K562 (cell line): ENCODE measurements around the gene LONP1. TPM values are rescaled to one million over a fixed set of nuclear protein-coding genes. Genes with fewer than 3 reads are reported as not detected.

Experiments
- ARHGAP35 ChIP-seq: fragments of 450-650 bp; IDR thresholded peaks from 2 replicates; pipeline ENCODE4 v1.6.1; 2018; ENCODE audit not compliant: partially characterized antibody
- BRD9 ChIP-seq: fragments of 450-650 bp; IDR thresholded peaks from 2 replicates; pipeline ENCODE4 v1.6.1; 2018; ENCODE audit warnings: low read depth; ENCODE audit not compliant: partially characterized antibody
- CREB1 ChIP-seq, 2 experiments: sonication (generic) in 1 of 2; formaldehyde crosslinking in 1 of 2; IDR thresholded peaks; 2 replicates each; pipeline versions ENCODE4 v1.6.1 to v1.8.0; 2012 to 2022; ENCODE audit warnings: inconsistent platforms in 1 of 2, mild to moderate bottlenecking in 1 of 2, missing genetic modification reagents in 1 of 2, moderate library complexity in 1 of 2
- E2F8 ChIP-seq: fragments of 450-650 bp; IDR thresholded peaks from 2 replicates; pipeline ENCODE4 v1.7.1; 2018; ENCODE audit warnings: mild to moderate bottlenecking, low read depth; ENCODE audit not compliant: partially characterized antibody
- EGR1 ChIP-seq: fragments of 450-650 bp; conservative IDR thresholded peaks from 2 replicates; pipeline ENCODE4 v1.6.1; 2017; ENCODE audit warnings: mild to moderate bottlenecking
- EZH2 ChIP-seq: IDR thresholded peaks from 2 replicates; pipeline ENCODE4 v1.6.1; 2012; ENCODE audit warnings: low read depth, mild to moderate bottlenecking, inconsistent platforms, low read length, borderline replicate concordance
- FOS ChIP-seq: IDR thresholded peaks from 3 replicates; pipeline ENCODE4 v1.6.1; 2011; ENCODE audit not compliant: insufficient read length; ENCODE audit errors: extremely low read depth
- FOXP1 ChIP-seq: sonication (generic); formaldehyde crosslinking; IDR thresholded peaks from 2 replicates; pipeline ENCODE4 v1.8.0; 2022; ENCODE audit warnings: mild to moderate bottlenecking, missing genetic modification reagents
- MEIS2 ChIP-seq: fragments of 450-650 bp; IDR thresholded peaks from 2 replicates; pipeline ENCODE4 v1.6.1; 2014; ENCODE audit warnings: mild to moderate bottlenecking; ENCODE audit not compliant: partially characterized antibody
- NCOA2 ChIP-seq, 2 experiments: fragments of 450-650 bp; IDR thresholded peaks; 2 replicates each; pipeline ENCODE4 v1.6.1; 2018; ENCODE audit warnings: mild to moderate bottlenecking in 2 of 2, moderate library complexity in 1 of 2; ENCODE audit not compliant: partially characterized antibody in 2 of 2
- NFXL1 ChIP-seq: fragments of 450-650 bp; formaldehyde crosslinking; IDR thresholded peaks from 2 replicates; pipeline ENCODE4 v1.4.0; 2021; ENCODE audit warnings: mild to moderate bottlenecking
- PHF20 ChIP-seq: fragments of 450-650 bp; IDR thresholded peaks from 2 replicates; pipeline ENCODE4 v1.6.1; 2018; ENCODE audit not compliant: partially characterized antibody
- SP1 ChIP-seq: sonication (generic); formaldehyde crosslinking; IDR thresholded peaks from 2 replicates; pipeline ENCODE4 v1.8.1; 2022; ENCODE audit warnings: mild to moderate bottlenecking, missing genetic modification reagents
- STAG1 ChIP-seq: sonication (generic); formaldehyde crosslinking; IDR thresholded peaks from 2 replicates; pipeline ENCODE4 v1.5.0; 2020; ENCODE audit warnings: missing genetic modification reagents, borderline replicate concordance
- TGIF2 ChIP-seq: sonication (generic); formaldehyde crosslinking; IDR thresholded peaks from 2 replicates; pipeline ENCODE4 v1.8.1; 2022; ENCODE audit warnings: mild to moderate bottlenecking, missing genetic modification reagents, moderate library complexity
- ZEB2 ChIP-seq: fragments of 450-650 bp; IDR thresholded peaks from 2 replicates; pipeline ENCODE4 v1.6.1; 2016
- ZFP30 ChIP-seq: fragments of 250-450 bp; sonication (Bioruptor Pico); IDR thresholded peaks from 2 replicates; pipeline ENCODE4 v1.8.0; 2022; ENCODE audit warnings: moderate library complexity, mild to moderate bottlenecking, inconsistent platforms, borderline replicate concordance
- ZFP36 ChIP-seq: fragments of 150-350 bp; IDR thresholded peaks from 2 replicates; pipeline ENCODE4 v1.6.1; 2018; ENCODE audit warnings: low read length, low read depth; ENCODE audit not compliant: partially characterized antibody
- ZNF695 ChIP-seq: fragments of 450-650 bp; formaldehyde crosslinking; IDR thresholded peaks from 2 replicates; pipeline ENCODE4 v1.4.0; 2020; ENCODE audit warnings: mild to moderate bottlenecking, moderate library complexity
- ZSCAN32 ChIP-seq: fragments of 450-650 bp; formaldehyde crosslinking; IDR thresholded peaks from 2 replicates; pipeline ENCODE4 v1.4.0; 2020; ENCODE audit warnings: mild to moderate bottlenecking, moderate library complexity
- polyA plus RNA-seq, 8 experiments: library from polyadenylated mRNA; depleted of rRNA in 4 of 8; stranded (reverse) in 5 of 8; unstranded in 3 of 8; fragments of >200 nt; fragmentation: Nextera tagmentation in 2 of 8; fragmentation: Illumina TruSeq in 1 of 8; extraction: Ambion mirVana in 2 of 8; extraction: Trizol in 1 of 8; gene quantifications; 2 replicates each; pipeline versions ENCODE4 v1.2.1 to v1.2.3, GENCODE V29; 2011 to 2014; ENCODE audit warnings: inconsistent platforms in 1 of 8, missing spikeins in 1 of 8
- total RNA-seq, 7 experiments: library from RNA; depleted of rRNA in 6 of 7; stranded (reverse); fragments of >200 nt in 6 of 7; fragmentation: Illumina TruSeq in 2 of 7; extraction: Trizol in 2 of 7; gene quantifications; 2 replicates each; pipeline versions ENCODE4 v1.2.1 to v1.2.3, GENCODE V29; 2011 to 2021; ENCODE audit warnings: low replicate concordance in 1 of 7
- TF ChIP-seq, protein P1 (sequence below): fragments of 250-450 bp; sonication (Bioruptor Pico); IDR thresholded peaks from 2 replicates; pipeline ENCODE4 v1.4.0; 2020; ENCODE audit warnings: borderline replicate concordance

Gene LONP1
- total and polyA plus RNA-seq, 9 of the 15 experiments (the other 6 are each of a cell fraction or from before 2014, with no cell fraction given), result 1.1 to 238 (median 84.5) TPM

DNA sequence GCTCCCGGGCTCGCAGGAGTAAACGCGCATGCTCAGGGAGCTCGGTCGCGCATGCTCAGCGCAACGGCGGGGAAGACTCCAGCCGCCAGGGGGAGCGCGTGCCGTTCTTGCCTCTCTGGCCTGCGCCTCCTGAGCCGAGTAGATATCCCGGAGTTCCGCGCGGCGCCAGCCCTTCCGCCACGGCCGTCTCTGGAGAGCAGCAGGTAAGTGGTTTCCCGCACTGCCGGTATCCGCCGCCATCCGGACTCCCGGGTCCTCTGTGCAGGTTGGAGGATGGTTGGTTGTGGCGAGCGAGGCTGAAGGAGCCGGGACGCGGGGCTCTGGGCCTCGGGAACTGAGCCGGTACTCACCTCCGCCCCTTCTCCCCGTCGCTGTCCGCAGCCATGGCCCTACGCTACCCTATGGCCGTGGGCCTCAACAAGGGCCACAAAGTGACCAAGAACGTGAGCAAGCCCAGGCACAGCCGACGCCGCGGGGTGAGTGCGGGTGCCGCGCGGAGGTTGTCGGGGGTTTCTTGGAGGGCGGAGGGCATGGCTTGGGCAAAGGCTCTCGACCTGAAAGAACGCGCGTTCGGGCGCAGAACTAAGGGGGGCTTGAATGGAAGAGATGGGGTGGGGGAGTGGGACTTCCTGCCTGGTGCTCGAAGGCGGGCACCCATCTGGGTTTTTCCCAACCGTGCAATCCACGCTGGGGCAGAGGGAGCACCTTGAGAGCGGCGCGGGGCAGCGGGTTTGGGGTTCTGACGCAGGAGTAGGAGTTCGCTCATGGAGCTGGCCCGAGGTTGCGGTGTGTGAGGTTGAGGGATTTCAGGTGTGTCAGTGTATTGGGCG is 29.6 kb downstream of the LONP1 start, which contains the start of gene RPL36 (continued):
- TF ChIP-seq MEIS2 (peak; percentile 99), ARHGAP35 (peak; percentile 25), PHF20 (peak; percentile 83), ZNF695 (peak; percentile 70; the same call in 1 of the 2 replicates), STAG1 (CRISPR knock-in tag) (no peak), SP1 (peak; percentile 86), NCOA2 (IDR thresholded peaks at IDR 0.05; ENCODE audit: partially characterized antibody in 2 of 2) (no peak), EZH2 (no peak), ZFP30 (CRISPR knock-in tag) (no peak), FOS (no peak), NFXL1 (CRISPR knock-in tag) (no peak), TGIF2 (peak; percentile 31; the same call in 1 of the 2 replicates), ZSCAN32 (CRISPR knock-in tag) (0 out of 2 replicates have a peak, but pooled peaks have one; percentile 17), ZFP36 (no peak), EGR1 (no peak), E2F8 (peak; percentile 68), CREB1 (IDR thresholded peaks at IDR 0.05) (peak; percentile 36; the same call in 1 of the 2 replicates), CREB1 (CRISPR knock-in tag; IDR thresholded peaks at IDR 0.05) (peak; percentile 66), ZEB2 (peak; percentile 15; the same call in 1 of the 2 replicates), BRD9 (peak; percentile 99), FOXP1 (CRISPR knock-in tag) (peak; percentile 96)
- TF ChIP-seq, protein P1, sequence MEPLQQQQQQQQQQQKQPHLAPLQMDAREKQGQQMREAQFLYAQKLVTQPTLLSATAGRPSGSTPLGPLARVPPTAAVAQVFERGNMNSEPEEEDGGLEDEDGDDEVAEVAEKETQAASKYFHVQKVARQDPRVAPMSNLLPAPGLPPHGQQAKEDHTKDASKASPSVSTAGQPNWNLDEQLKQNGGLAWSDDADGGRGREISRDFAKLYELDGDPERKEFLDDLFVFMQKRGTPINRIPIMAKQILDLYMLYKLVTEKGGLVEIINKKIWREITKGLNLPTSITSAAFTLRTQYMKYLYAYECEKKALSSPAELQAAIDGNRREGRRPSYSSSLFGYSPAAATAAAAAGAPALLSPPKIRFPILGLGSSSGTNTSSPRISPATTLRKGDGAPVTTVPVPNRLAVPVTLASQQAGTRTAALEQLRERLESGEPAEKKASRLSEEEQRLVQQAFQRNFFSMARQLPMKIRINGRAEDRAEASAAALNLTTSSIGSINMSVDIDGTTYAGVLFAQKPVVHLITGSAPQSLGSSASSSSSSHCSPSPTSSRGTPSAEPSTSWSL (CRISPR knock-in tag), result 0 out of 2 replicates have a peak, but pooled peaks have one; percentile 24
